ENCODE measurements around the gene SCAPER. TPM values are rescaled to one million over a fixed set of nuclear protein-coding genes. Genes with fewer than 3 reads are reported as not detected.
"Not testable (repeated sequence)": the region's sequence is repeated elsewhere in the genome, so short reads cannot be mapped to it uniquely, and the experiment has no call there.

Gene SCAPER
- total RNA-seq, 1 donor from 2014 or later = 20.8 TPM

DNA sequence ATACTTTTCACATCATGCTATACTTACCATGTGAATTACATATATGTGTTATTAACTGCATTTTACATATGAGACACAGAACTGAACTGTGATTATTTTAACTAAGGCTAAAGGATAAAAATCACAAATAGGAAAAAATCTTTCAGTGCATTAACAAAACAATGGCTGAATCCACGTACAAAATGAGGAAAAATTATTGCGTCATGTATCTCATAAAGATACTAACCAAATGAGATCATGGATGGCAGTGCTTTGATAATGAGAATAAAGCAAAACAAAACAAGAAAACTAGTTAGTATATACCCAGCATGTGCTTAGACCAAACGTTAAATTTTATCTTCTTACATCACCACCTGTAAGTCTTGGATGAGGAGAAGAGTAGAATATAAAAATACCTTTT, 66.0 kb downstream of the SCAPER start:
- no peaks in the 10 kb centered on the region for H3K36me3 ChIP-seq (ENCODE audit: control insufficient read depth, insufficient read depth, low read length)
- no peak for DNase-seq (ENCODE audit: low read depth)
- H3K4me3 ChIP-seq (ENCODE audit: low read depth, low read length) = no peak overlapping the region
- TF ChIP-seq, protein P1, sequence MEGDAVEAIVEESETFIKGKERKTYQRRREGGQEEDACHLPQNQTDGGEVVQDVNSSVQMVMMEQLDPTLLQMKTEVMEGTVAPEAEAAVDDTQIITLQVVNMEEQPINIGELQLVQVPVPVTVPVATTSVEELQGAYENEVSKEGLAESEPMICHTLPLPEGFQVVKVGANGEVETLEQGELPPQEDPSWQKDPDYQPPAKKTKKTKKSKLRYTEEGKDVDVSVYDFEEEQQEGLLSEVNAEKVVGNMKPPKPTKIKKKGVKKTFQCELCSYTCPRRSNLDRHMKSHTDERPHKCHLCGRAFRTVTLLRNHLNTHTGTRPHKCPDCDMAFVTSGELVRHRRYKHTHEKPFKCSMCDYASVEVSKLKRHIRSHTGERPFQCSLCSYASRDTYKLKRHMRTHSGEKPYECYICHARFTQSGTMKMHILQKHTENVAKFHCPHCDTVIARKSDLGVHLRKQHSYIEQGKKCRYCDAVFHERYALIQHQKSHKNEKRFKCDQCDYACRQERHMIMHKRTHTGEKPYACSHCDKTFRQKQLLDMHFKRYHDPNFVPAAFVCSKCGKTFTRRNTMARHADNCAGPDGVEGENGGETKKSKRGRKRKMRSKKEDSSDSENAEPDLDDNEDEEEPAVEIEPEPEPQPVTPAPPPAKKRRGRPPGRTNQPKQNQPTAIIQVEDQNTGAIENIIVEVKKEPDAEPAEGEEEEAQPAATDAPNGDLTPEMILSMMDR (IDR thresholded peaks at IDR 0.05; ENCODE audit: insufficient read depth, low read length, poor library complexity, severe bottlenecking) = no peak
- no peaks in the 10 kb centered on the region for H3K27me3 ChIP-seq (ENCODE audit: control insufficient read depth, insufficient read depth, low read length)

DNA sequence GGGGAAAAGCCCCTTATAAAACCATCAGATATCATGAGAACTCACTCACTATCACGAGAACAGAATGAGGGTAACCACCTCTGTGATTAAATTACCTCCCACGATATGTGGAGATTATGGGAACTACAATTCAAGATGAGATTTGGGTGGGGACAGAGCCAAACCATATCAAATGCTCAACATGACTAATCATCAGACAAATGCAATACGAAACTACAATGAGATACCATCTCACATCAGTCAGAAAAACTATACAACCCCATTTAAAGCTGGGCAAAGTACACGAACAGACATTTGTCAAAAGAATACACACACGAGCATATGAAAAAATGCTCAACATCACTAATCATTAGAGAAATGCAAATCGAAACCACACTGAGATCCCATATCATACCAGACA, 67.7 kb downstream of the SCAPER start:
- TF ChIP-seq, protein P1 (IDR thresholded peaks at IDR 0.05; ENCODE audit: insufficient read depth, low read length, poor library complexity, severe bottlenecking) = no peak
- DNase-seq (ENCODE audit: low read depth) = no peak
- Histone ChIP-seq H3K27me3 (ENCODE audit: control insufficient read depth, insufficient read depth, low read length) (no peaks in the 10 kb centered on the region), H3K36me3 (ENCODE audit: control insufficient read depth, insufficient read depth, low read length) (no peaks in the 10 kb centered on the region), H3K4me3 (ENCODE audit: low read depth, low read length) (no peak overlapping the region)

DNA sequence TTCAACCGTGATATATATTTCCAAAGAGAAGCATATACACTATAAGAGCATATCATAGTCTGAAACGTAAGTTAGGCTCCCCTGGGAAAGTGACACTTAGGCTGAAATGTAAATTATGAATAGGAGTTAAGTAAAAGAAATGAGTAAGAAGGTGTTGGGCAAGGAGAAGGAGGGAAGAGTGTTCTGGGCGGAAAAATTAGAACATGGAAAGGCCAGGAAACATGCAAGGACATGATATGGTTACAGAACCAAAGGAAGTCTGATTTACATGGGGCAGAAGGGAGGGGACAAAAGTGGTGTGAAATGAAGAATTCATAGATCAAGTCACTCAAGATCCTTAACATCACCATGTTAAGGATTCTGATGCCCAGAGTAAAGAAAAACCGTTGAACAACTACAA, 75.2 kb downstream of the SCAPER start:
- H3K36me3 ChIP-seq (ENCODE audit: control insufficient read depth, insufficient read depth, low read length) = no peaks in the 10 kb centered on the region
- TF ChIP-seq, protein P1 (IDR thresholded peaks at IDR 0.05; ENCODE audit: insufficient read depth, low read length, poor library complexity, severe bottlenecking) = no peak
- H3K4me3 ChIP-seq (ENCODE audit: low read depth, low read length) = no peak overlapping the region
- no peak for DNase-seq (ENCODE audit: low read depth)
- H3K27me3 ChIP-seq (ENCODE audit: control insufficient read depth, insufficient read depth, low read length) = no peaks in the 10 kb centered on the region

DNA sequence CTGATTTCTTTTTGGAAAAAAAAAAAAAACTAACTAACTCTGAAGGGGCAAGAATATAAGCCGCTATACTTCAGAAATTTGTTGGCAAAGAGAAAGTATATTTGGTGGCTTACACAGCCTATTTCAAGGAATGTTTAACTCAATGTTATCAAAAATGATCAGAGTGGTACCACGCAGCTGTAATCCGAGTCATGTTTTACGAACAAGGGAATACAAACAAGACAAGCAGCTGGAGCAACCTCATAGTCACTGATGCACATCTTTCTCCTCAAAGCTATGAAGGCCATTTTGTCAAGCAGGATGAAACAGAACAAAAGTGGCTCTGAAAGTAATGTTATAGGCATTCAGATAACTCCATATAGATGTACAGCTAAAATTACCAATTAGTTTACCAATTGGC, 81.2 kb downstream of the SCAPER start:
- TF ChIP-seq, protein P1 (IDR thresholded peaks at IDR 0.05; ENCODE audit: insufficient read depth, low read length, poor library complexity, severe bottlenecking) = no peak
- H3K36me3 ChIP-seq (ENCODE audit: control insufficient read depth, insufficient read depth, low read length) = no peaks in the 10 kb centered on the region
- H3K4me3 ChIP-seq (ENCODE audit: low read depth, low read length) = no peak overlapping the region
- peak; percentile 10 for DNase-seq (ENCODE audit: low read depth)
- H3K27me3 ChIP-seq (ENCODE audit: control insufficient read depth, insufficient read depth, low read length) = no peaks in the 10 kb centered on the region

DNA sequence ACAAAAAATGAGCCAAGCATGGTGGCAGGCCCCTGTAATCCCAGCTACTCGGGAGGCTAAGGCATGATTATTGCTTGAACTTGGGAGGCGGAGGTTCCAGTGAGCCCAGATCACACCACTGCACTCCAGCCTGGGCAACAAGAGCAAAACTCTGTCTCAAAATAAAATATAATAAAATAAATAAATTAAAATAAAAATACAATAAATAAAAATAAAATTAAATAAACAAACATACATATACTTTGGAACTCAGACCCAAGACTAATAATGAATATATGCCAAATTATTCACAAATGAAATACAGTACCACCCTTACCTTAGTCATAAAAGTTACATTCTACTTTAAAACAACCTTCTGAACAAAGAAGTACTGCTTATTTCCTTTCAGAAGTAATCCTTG, 81.8 kb downstream of the SCAPER start:
- TF ChIP-seq, protein P1 (IDR thresholded peaks at IDR 0.05; ENCODE audit: insufficient read depth, low read length, poor library complexity, severe bottlenecking) = no peak
- Histone ChIP-seq H3K36me3 (ENCODE audit: control insufficient read depth, insufficient read depth, low read length) (no peaks in the 10 kb centered on the region), H3K27me3 (ENCODE audit: control insufficient read depth, insufficient read depth, low read length) (no peaks in the 10 kb centered on the region), H3K4me3 (ENCODE audit: low read depth, low read length) (no peak overlapping the region)
- no peak for DNase-seq (ENCODE audit: low read depth)

DNA sequence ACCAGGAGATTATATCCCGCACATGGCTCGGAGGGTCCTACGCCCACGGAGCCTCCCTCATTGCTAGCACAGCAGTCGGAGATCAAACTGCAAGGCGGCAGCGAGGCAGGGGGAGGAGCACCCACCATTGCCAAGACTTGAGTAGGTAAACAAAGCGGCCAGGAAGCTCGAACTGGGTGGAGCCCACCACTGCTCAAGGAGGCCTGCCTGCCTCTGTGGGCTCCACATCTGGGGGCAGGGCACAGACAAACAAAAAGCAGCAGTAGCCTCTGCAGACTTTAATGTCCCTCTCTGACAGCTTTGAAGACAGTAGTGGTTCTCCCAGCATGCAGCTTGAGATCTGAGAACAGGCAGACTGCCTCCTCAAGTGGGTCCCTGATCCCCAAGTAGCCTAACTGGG, 86.2 kb downstream of the SCAPER start:
- DNase-seq (ENCODE audit: low read depth); H3K4me3 ChIP-seq (ENCODE audit: low read depth, low read length); H3K36me3 ChIP-seq (ENCODE audit: control insufficient read depth, insufficient read depth, low read length); H3K27me3 ChIP-seq (ENCODE audit: control insufficient read depth, insufficient read depth, low read length): not testable (repeated sequence)

Measured in kidney epithelial cell (primary cell).